OCI-LY3 (cell line): Measurements from ENCODE around the gene POM121L2.

Experiments
- EZH2phosphoT487 ChIP-seq: fragments of 200-600 bp; shearing (Covaris generic); IDR thresholded peaks from 2 replicates; pipeline ENCODE4 v1.6.1; 2018; ENCODE audit warnings: antibody characterized with exemption, mixed run types, low read depth
- TF ChIP-seq, protein P1 (sequence below): fragments of 200-600, 300-600 bp; sonication (generic); IDR thresholded peaks from 2 replicates; pipeline ENCODE4 v1.5.1; 2014; ENCODE audit warnings: antibody characterized with exemption, low read length, low read depth

DNA sequence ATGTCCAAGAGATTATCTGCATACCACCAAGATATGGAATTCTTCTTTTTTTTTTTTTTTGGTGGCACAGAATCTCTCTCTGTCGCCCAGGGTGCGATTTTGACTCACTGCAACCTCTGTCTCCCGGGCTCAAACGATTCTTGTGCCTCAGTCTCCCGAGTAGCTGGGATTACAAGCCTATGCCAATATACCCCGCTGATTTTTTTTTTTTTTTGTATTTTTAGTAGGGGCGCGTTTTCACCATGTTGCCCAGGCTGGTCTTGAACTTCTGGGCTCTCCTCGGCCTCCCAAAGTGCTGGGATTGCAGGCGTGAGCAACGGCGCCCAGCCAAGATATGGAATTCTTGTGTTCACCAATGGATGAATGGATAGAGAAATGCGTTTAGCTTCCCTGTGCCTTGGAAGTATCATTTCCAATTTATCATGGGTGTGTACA, 31.0 kb downstream of the POM121L2 start:
- TF ChIP-seq, protein P1, sequence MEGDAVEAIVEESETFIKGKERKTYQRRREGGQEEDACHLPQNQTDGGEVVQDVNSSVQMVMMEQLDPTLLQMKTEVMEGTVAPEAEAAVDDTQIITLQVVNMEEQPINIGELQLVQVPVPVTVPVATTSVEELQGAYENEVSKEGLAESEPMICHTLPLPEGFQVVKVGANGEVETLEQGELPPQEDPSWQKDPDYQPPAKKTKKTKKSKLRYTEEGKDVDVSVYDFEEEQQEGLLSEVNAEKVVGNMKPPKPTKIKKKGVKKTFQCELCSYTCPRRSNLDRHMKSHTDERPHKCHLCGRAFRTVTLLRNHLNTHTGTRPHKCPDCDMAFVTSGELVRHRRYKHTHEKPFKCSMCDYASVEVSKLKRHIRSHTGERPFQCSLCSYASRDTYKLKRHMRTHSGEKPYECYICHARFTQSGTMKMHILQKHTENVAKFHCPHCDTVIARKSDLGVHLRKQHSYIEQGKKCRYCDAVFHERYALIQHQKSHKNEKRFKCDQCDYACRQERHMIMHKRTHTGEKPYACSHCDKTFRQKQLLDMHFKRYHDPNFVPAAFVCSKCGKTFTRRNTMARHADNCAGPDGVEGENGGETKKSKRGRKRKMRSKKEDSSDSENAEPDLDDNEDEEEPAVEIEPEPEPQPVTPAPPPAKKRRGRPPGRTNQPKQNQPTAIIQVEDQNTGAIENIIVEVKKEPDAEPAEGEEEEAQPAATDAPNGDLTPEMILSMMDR = no peak
- no peak for TF ChIP-seq EZH2phosphoT487
